K562 (cell line): ENCODE data around the gene GPSM3. TPM values are rescaled to one million over a fixed set of nuclear protein-coding genes. Genes with fewer than 3 reads are reported as not detected.

Experiments used
- EGR1 ChIP-seq: fragments of 450-650 bp; conservative IDR thresholded peaks from 2 replicates; pipeline ENCODE4 v1.6.1; 2017; ENCODE audit warnings: mild to moderate bottlenecking
- EZH2 ChIP-seq: IDR thresholded peaks from 2 replicates; pipeline ENCODE4 v1.6.1; 2012; ENCODE audit warnings: low read depth, mild to moderate bottlenecking, inconsistent platforms, low read length, borderline replicate concordance
- PHB2 ChIP-seq: fragments of 450-650 bp; IDR thresholded peaks from 2 replicates; pipeline ENCODE4 v1.6.1; 2017; ENCODE audit warnings: low read depth
- SMAD3 ChIP-seq: fragments of 450-650 bp; formaldehyde crosslinking; conservative IDR thresholded peaks from 2 replicates; pipeline ENCODE4 v1.4.0; 2020; ENCODE audit warnings: mild to moderate bottlenecking
- SOX6 ChIP-seq: fragments of 450-650 bp; IDR thresholded peaks from 2 replicates; pipeline ENCODE4 v1.6.1; 2014; ENCODE audit warnings: mild to moderate bottlenecking
- ZFP30 ChIP-seq: fragments of 250-450 bp; sonication (Bioruptor Pico); IDR thresholded peaks from 2 replicates; pipeline ENCODE4 v1.8.0; 2022; ENCODE audit warnings: moderate library complexity, mild to moderate bottlenecking, inconsistent platforms, borderline replicate concordance
- ZKSCAN3 ChIP-seq: fragments of 250-450 bp; sonication (Bioruptor Pico); IDR thresholded peaks from 2 replicates; pipeline ENCODE4 v1.4.0; 2020
- ZNF224 ChIP-seq: sonication (generic); formaldehyde crosslinking; IDR thresholded peaks from 2 replicates; pipeline ENCODE4 v1.8.0; 2022; ENCODE audit warnings: mild to moderate bottlenecking, missing genetic modification reagents
- ZNF324 ChIP-seq: fragments of 250-450 bp; sonication (Bioruptor Pico); IDR thresholded peaks from 2 replicates; pipeline ENCODE4 v1.4.0; 2020; ENCODE audit warnings: mild to moderate bottlenecking
- ZNF79 ChIP-seq: fragments of 250-450 bp; sonication (Bioruptor Pico); IDR thresholded peaks from 2 replicates; pipeline ENCODE4 v1.4.0; 2020; ENCODE audit warnings: low read depth, mild to moderate bottlenecking, moderate library complexity
- polyA plus RNA-seq, 8 experiments: library from polyadenylated mRNA; depleted of rRNA in 4 of 8; stranded (reverse) in 5 of 8; unstranded in 3 of 8; fragments of >200 nt; fragmentation: Nextera tagmentation in 2 of 8; fragmentation: Illumina TruSeq in 1 of 8; extraction: Ambion mirVana in 2 of 8; extraction: Trizol in 1 of 8; gene quantifications; 2 replicates each; pipeline versions ENCODE4 v1.2.1 to v1.2.3, GENCODE V29; 2011 to 2014; ENCODE audit warnings: inconsistent platforms in 1 of 8, missing spikeins in 1 of 8
- total RNA-seq, 7 experiments: library from RNA; depleted of rRNA in 6 of 7; stranded (reverse); fragments of >200 nt in 6 of 7; fragmentation: Illumina TruSeq in 2 of 7; extraction: Trizol in 2 of 7; gene quantifications; 2 replicates each; pipeline versions ENCODE4 v1.2.1 to v1.2.3, GENCODE V29; 2011 to 2021; ENCODE audit warnings: low replicate concordance in 1 of 7
- TF ChIP-seq, protein P1 (sequence below), 2 experiments: fragments of 450-650 bp; formaldehyde crosslinking in 1 of 2; IDR thresholded peaks; 2 replicates each; pipeline versions ENCODE4 v1.4.0 to v1.6.1; 2014 to 2020; ENCODE audit warnings: mild to moderate bottlenecking in 2 of 2, borderline replicate concordance in 1 of 2, low read depth in 1 of 2
- TF ChIP-seq, protein P2 (sequence below): sonication (generic); formaldehyde crosslinking; IDR thresholded peaks from 2 replicates; pipeline ENCODE4 v1.8.1; 2023; ENCODE audit warnings: mild to moderate bottlenecking, missing genetic modification reagents
- TF ChIP-seq, protein P3 (sequence below): fragments of 450-650 bp; IDR thresholded peaks from 2 replicates; pipeline ENCODE4 v1.6.1; 2016; ENCODE audit warnings: missing biosample characterization, missing genetic modification characterization

Gene GPSM3
- total and polyA plus RNA-seq, 9 of the 15 experiments (the other 6 are each of a cell fraction or from before 2014, with no cell fraction given), result 5.3 to 42.6 (median 24.4) TPM

DNA sequence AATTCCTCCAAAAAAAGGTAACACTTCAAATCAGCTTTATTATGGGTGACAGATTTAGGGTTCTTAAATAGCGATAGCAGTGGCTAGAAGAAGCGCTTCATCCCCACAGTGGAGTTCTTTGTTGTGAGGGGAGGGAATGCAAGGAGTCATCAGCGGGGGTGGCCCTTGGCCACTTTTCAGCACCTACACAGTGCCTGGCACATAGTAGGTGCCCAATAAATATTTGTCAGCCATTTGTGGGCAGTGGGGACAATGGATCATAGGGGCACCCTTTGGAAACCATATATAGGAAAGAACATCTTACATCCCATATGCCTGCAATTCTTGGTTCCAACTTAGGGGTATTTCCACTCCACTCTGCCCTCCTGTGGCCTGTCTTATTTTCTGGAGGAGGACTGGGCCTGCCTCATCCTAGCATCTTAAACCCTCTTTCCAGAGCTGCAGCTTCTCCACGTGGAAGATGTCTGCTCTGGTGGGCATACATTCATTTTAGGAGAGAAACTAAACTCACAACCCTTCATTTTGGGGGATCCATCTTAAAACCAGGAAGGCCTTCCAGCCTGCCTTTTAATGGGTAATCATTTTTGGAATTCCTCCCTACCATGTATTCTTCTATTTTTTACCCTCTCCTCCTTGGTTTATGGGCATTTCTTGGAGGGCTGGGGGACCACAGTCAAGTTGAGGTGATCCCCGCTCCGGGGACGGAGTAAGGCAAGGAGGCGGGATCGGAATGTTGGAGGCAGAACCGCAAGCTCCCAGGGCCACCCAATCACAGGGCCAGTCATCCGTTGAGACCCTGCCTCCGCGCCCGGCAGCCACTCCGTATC, 2.6 kb upstream of the GPSM3 start (continued):
- TF ChIP-seq, protein P1, sequence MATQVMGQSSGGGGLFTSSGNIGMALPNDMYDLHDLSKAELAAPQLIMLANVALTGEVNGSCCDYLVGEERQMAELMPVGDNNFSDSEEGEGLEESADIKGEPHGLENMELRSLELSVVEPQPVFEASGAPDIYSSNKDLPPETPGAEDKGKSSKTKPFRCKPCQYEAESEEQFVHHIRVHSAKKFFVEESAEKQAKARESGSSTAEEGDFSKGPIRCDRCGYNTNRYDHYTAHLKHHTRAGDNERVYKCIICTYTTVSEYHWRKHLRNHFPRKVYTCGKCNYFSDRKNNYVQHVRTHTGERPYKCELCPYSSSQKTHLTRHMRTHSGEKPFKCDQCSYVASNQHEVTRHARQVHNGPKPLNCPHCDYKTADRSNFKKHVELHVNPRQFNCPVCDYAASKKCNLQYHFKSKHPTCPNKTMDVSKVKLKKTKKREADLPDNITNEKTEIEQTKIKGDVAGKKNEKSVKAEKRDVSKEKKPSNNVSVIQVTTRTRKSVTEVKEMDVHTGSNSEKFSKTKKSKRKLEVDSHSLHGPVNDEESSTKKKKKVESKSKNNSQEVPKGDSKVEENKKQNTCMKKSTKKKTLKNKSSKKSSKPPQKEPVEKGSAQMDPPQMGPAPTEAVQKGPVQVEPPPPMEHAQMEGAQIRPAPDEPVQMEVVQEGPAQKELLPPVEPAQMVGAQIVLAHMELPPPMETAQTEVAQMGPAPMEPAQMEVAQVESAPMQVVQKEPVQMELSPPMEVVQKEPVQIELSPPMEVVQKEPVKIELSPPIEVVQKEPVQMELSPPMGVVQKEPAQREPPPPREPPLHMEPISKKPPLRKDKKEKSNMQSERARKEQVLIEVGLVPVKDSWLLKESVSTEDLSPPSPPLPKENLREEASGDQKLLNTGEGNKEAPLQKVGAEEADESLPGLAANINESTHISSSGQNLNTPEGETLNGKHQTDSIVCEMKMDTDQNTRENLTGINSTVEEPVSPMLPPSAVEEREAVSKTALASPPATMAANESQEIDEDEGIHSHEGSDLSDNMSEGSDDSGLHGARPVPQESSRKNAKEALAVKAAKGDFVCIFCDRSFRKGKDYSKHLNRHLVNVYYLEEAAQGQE (IDR thresholded peaks at IDR 0.05; ENCODE audit: borderline replicate concordance), result peak; percentile 62; the same call in 1 of the 2 replicates
- TF ChIP-seq, protein P1 (CRISPR knock-in tag; IDR thresholded peaks at IDR 0.05; ENCODE audit: low read depth), result no peak
- TF ChIP-seq PHB2 (no peak; the same call in 1 of the 2 replicates), ZNF324 (CRISPR knock-in tag) (no peak), EZH2 (no peak), EGR1 (0 out of 2 replicates have a peak, but pooled peaks have one; percentile 22), ZFP30 (no peak), ZKSCAN3 (CRISPR knock-in tag) (no peak), ZNF79 (no peak), SMAD3 (CRISPR knock-in tag) (no peak), ZNF224 (0 out of 2 replicates have a peak, but pooled peaks have one; percentile 61), SOX6 (no peak)
- TF ChIP-seq, protein P2, sequence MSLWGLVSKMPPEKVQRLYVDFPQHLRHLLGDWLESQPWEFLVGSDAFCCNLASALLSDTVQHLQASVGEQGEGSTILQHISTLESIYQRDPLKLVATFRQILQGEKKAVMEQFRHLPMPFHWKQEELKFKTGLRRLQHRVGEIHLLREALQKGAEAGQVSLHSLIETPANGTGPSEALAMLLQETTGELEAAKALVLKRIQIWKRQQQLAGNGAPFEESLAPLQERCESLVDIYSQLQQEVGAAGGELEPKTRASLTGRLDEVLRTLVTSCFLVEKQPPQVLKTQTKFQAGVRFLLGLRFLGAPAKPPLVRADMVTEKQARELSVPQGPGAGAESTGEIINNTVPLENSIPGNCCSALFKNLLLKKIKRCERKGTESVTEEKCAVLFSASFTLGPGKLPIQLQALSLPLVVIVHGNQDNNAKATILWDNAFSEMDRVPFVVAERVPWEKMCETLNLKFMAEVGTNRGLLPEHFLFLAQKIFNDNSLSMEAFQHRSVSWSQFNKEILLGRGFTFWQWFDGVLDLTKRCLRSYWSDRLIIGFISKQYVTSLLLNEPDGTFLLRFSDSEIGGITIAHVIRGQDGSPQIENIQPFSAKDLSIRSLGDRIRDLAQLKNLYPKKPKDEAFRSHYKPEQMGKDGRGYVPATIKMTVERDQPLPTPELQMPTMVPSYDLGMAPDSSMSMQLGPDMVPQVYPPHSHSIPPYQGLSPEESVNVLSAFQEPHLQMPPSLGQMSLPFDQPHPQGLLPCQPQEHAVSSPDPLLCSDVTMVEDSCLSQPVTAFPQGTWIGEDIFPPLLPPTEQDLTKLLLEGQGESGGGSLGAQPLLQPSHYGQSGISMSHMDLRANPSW, result no peak
- TF ChIP-seq, protein P3, sequence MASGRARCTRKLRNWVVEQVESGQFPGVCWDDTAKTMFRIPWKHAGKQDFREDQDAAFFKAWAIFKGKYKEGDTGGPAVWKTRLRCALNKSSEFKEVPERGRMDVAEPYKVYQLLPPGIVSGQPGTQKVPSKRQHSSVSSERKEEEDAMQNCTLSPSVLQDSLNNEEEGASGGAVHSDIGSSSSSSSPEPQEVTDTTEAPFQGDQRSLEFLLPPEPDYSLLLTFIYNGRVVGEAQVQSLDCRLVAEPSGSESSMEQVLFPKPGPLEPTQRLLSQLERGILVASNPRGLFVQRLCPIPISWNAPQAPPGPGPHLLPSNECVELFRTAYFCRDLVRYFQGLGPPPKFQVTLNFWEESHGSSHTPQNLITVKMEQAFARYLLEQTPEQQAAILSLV (tag), result no peak
